H1 (cell line): Measurements from ENCODE around the gene GGA1. TPM values are rescaled to one million over a fixed set of nuclear protein-coding genes. Genes with fewer than 3 reads are reported as not detected.
A peak's percentile ranks its signal among the peaks of the same experiment; 100 is the strongest.

ENCODE experiments used
- CTCF ChIA-PET: fragments of 300-600 bp; sonication (Branson Sonifier 250); formaldehyde crosslinking; loops from one replicate; lab custom pipeline; 2021; ENCODE audit not compliant: partially characterized antibody; lab: Charles Lee
- POLR2A ChIA-PET: fragments of 300-600 bp; sonication (Branson Sonifier 250); formaldehyde crosslinking; loops from one replicate; lab custom pipeline; 2021; ENCODE audit warnings: inconsistent platforms; ENCODE audit not compliant: partially characterized antibody; lab: Charles Lee
- DNase-seq, 2 experiments: peaks; one replicate each; pipeline versions ENCODE4 v3.0.0 to v3.0.0-alpha.2; 2010 to 2022; ENCODE audit warnings: low spot score in 2 of 2, low read depth in 1 of 2, mixed read lengths in 1 of 2
- FAIRE-seq: peaks from 2 replicates; lab custom pipeline; 2011; peaks lifted over from hg19 to GRCh38; lab: Jason Lieb, UNC
- H2AFZ ChIP-seq: 2 replicates; pipeline ENCODE4 v1.8.1; 2012; ENCODE audit warnings: low read length, inconsistent platforms
- H2AK5ac ChIP-seq: 2 replicates; pipeline ENCODE4 v1.6.1; 2013; ENCODE audit warnings: low read depth, low read length
- H2BK120ac ChIP-seq: replicated peaks from 2 replicates; pipeline ENCODE3; 2013; ENCODE audit warnings: low read depth, low read length, inconsistent platforms
- H2BK12ac ChIP-seq: 2 replicates; pipeline ENCODE4 v1.6.1; 2013; ENCODE audit warnings: low read depth, low read length
- H2BK15ac ChIP-seq: 2 replicates; pipeline ENCODE4 v1.6.1; 2013; ENCODE audit warnings: low read length
- H2BK20ac ChIP-seq: 2 replicates; pipeline ENCODE4 v1.6.1; 2013; ENCODE audit warnings: low read length
- H2BK5ac ChIP-seq: 2 replicates; pipeline ENCODE4 v1.6.1; 2013; ENCODE audit warnings: low read depth, low read length
- H3K14ac ChIP-seq: 2 replicates; pipeline ENCODE4 v1.6.1; 2013; ENCODE audit warnings: inconsistent platforms; ENCODE audit not compliant: insufficient read length
- H3K18ac ChIP-seq: 2 replicates; pipeline ENCODE4 v1.6.1; 2013; ENCODE audit warnings: low read length; ENCODE audit errors: extremely low read depth
- H3K23ac ChIP-seq: 2 replicates; pipeline ENCODE4 v1.6.1; 2013; ENCODE audit warnings: inconsistent platforms; ENCODE audit not compliant: insufficient read length
- H3K23me2 ChIP-seq: 2 replicates; pipeline ENCODE4 v1.6.1; 2013; ENCODE audit warnings: low read depth, low read length
- H3K27ac ChIP-seq: 2 replicates; pipeline ENCODE4 v1.6.1; 2011; ENCODE audit warnings: low read depth, low read length, inconsistent platforms
- H3K27me3 ChIP-seq, 4 experiments: replicated peaks in 1 of 4; 1 replicate in 1 of 4; 2 replicates in 3 of 4; pipeline versions ENCODE4 v1.6.1 to v1.8.1; 2011 to 2013; ENCODE audit warnings: low read length in 3 of 4, mild to moderate bottlenecking in 3 of 4, inconsistent platforms in 2 of 4, mixed read lengths in 2 of 4, moderate library complexity in 1 of 4; ENCODE audit not compliant: control insufficient read depth in 3 of 4, insufficient read depth in 3 of 4; ENCODE audit errors: extremely low read depth in 1 of 4
- H3K36me3 ChIP-seq, 4 experiments: 2 replicates each; pipeline versions ENCODE4 v1.6.1 to v1.8.1; 2011 to 2013; ENCODE audit warnings: mild to moderate bottlenecking in 4 of 4, low read length in 3 of 4, moderate library complexity in 2 of 4, control low read depth in 1 of 4, inconsistent platforms in 1 of 4; ENCODE audit not compliant: insufficient read depth in 4 of 4, control insufficient read depth in 2 of 4
- H3K4ac ChIP-seq: replicated peaks from 2 replicates; pipeline ENCODE3; 2013; ENCODE audit warnings: low read length, low read depth, mixed read lengths, inconsistent platforms; ENCODE audit not compliant: insufficient read length
- H3K4me1 ChIP-seq, 4 experiments: replicated peaks in 1 of 4; 1 replicate in 1 of 4; 2 replicates in 3 of 4; pipeline versions ENCODE4 v1.6.1 to v1.8.1; 2011 to 2013; ENCODE audit warnings: low read length in 3 of 4, inconsistent platforms in 2 of 4, mixed read lengths in 1 of 4; ENCODE audit not compliant: insufficient read depth in 4 of 4, control insufficient read depth in 3 of 4
- H3K4me2 ChIP-seq, 2 experiments: 2 replicates each; pipeline versions ENCODE4 v1.6.1 to v1.8.1; 2011 to 2013; ENCODE audit warnings: low read depth in 2 of 2, low read length in 2 of 2, control low read depth in 1 of 2, inconsistent platforms in 1 of 2, mild to moderate bottlenecking in 1 of 2; ENCODE audit not compliant: insufficient read depth in 1 of 2
- H3K4me3 ChIP-seq, 4 experiments: fragments of 200-600, 300-600 bp in 1 of 4; sonication (generic), shearing (Covaris generic), sonication (Bioruptor Twin) in 1 of 4; 2 replicates each; pipeline versions ENCODE4 v1.5.1 to v1.8.1; 2011 to 2016; ENCODE audit warnings: low read length in 4 of 4, low read depth in 3 of 4, control low read depth in 2 of 4, inconsistent platforms in 2 of 4, mild to moderate bottlenecking in 2 of 4, mixed read lengths in 1 of 4, moderate library complexity in 1 of 4; ENCODE audit not compliant: insufficient read depth in 2 of 4; ENCODE audit errors: extremely low read depth in 1 of 4
- H3K56ac ChIP-seq: replicated peaks from 2 replicates; pipeline ENCODE3; 2013; ENCODE audit warnings: low read depth, mild to moderate bottlenecking, mixed read lengths, low read length, inconsistent platforms; ENCODE audit not compliant: insufficient read length
- H3K79me1 ChIP-seq: 2 replicates; pipeline ENCODE4 v1.6.1; 2013; ENCODE audit warnings: low read depth, low read length, control low read depth
- H3K79me2 ChIP-seq, 2 experiments: 2 replicates each; pipeline versions ENCODE4 v1.6.1 to v1.8.1; 2012 to 2013; ENCODE audit warnings: low read length in 2 of 2, mild to moderate bottlenecking in 2 of 2, inconsistent platforms in 1 of 2; ENCODE audit not compliant: insufficient read depth in 2 of 2, control insufficient read depth in 1 of 2
- H3K9ac ChIP-seq, 4 experiments: replicated peaks in 1 of 4; 1 replicate in 1 of 4; 2 replicates in 3 of 4; pipeline versions ENCODE4 v1.6.1 to v1.8.1; 2011 to 2013; ENCODE audit warnings: low read depth in 3 of 4, low read length in 3 of 4, control low read depth in 2 of 4, mild to moderate bottlenecking in 2 of 4, moderate library complexity in 2 of 4, inconsistent platforms in 1 of 4; ENCODE audit errors: extremely low read depth in 1 of 4
- H3K9me3 ChIP-seq, 2 experiments: 2 replicates each; pipeline versions ENCODE4 v1.6.1 to v1.8.1; 2012 to 2013; ENCODE audit warnings: mild to moderate bottlenecking in 2 of 2, moderate library complexity in 2 of 2, control low read depth in 1 of 2, inconsistent platforms in 1 of 2, low read depth in 1 of 2, low read length in 1 of 2, mixed read lengths in 1 of 2; ENCODE audit not compliant: insufficient read depth in 2 of 2
- H4K20me1 ChIP-seq, 2 experiments: replicated peaks in 1 of 2; 2 replicates each; pipeline versions ENCODE3 to v1.8.1; 2011 to 2013; ENCODE audit warnings: inconsistent platforms in 2 of 2, low read length in 2 of 2, mild to moderate bottlenecking in 1 of 2; ENCODE audit not compliant: insufficient read depth in 2 of 2, control insufficient read depth in 1 of 2
- H4K5ac ChIP-seq: 2 replicates; pipeline ENCODE4 v1.6.1; 2013; ENCODE audit warnings: low read length, low read depth, mixed read lengths, inconsistent platforms; ENCODE audit not compliant: insufficient read length
- H4K8ac ChIP-seq: 2 replicates; pipeline ENCODE4 v1.8.0; 2013; ENCODE audit warnings: mild to moderate bottlenecking, moderate library complexity, low read length, inconsistent platforms; ENCODE audit not compliant: insufficient read depth; ENCODE audit errors: extremely low read depth
- H4K91ac ChIP-seq: replicated peaks from 2 replicates; pipeline ENCODE3; 2013; ENCODE audit warnings: low read length, mixed read lengths, inconsistent platforms; ENCODE audit not compliant: insufficient read length
- KDM4A ChIP-seq: IDR thresholded peaks from one replicate; pipeline ENCODE4 v1.7.1; 2012; ENCODE audit warnings: low read depth, mild to moderate bottlenecking, moderate library complexity, low read length, inconsistent platforms; ENCODE audit not compliant: severe bottlenecking
- WGBS, 2 experiments: shearing (Covaris generic) in 1 of 2; methylation state at CpG; one replicate each; pipeline versions ENCODE4 v1.1.6 to v1.1.7; 2013 to 2015; ENCODE audit warnings: low lambda C conversion rate in 2 of 2, mixed read lengths in 2 of 2, inconsistent platforms in 1 of 2, low coverage in 1 of 2, missing lambda C conversion rate in 1 of 2; ENCODE audit not compliant: insufficient replicate concordance in 2 of 2, insufficient coverage in 1 of 2, insufficient read length in 1 of 2; ENCODE audit errors: extremely low coverage in 1 of 2, missing lambda C conversion rate in 1 of 2; 5-methylcytosine and 5-hydroxymethylcytosine counted together
- polyA plus RNA-seq, 7 experiments: library from polyadenylated mRNA; depleted of rRNA in 3 of 7; stranded (reverse) in 5 of 7; unstranded in 2 of 7; fragments of >200 nt in 5 of 7; fragments of 200-250 nt in 2 of 7; gene quantifications; 1 replicate in 5 of 7; 2 replicates in 1 of 7; 4 replicates in 1 of 7; pipeline versions ENCODE4 v1.2.1 to v1.2.3, GENCODE V29; 2011 to 2013; ENCODE audit warnings: missing spikeins in 2 of 7, mixed read lengths in 2 of 7
- total RNA-seq: library from RNA; stranded (reverse); fragmentation: NEBNext Ultra II Directional; extraction: Animal tissue kit (Norgen Biotek cat#: 25700); gene quantifications from 2 replicates; pipeline ENCODE4 v1.2.1, GENCODE V29; 2021

The GGA1 gene
- total and polyA plus RNA-seq, 2 of the 8 experiments (the other 6 are each of a cell fraction or from before 2014, with no cell fraction given) = 49.3 to 57.2 TPM

GRCh38 chr22:37638391-37639069 lies 29.9 kb downstream of the GGA1 start:
- no peak overlapping the region for H3K56ac ChIP-seq
- peak overlapping the region; percentile 8 for H4K91ac ChIP-seq
- no peak overlapping the region for H3K9ac ChIP-seq
- peaks cover 0 to 7% of the 10 kb centered on the region in 2 experiments for H4K20me1 ChIP-seq
- no peak overlapping the region; the same call in 1 of the 2 replicates for H4K8ac ChIP-seq
- H2BK120ac ChIP-seq = no peak overlapping the region
- POLR2A ChIA-PET = interaction anchor here (0.7 to 2.3 kb wide), 18 partner anchors 8 to 99 kb away, joined by 3 to 8 read pairs (median 4); partner anchors contain the start of genes NOL12, PDXP and TRIOBP
- no peak for DNase-seq
- no peaks in the 10 kb centered on the region for H3K27me3 ChIP-seq
- H3K4me3 ChIP-seq = peak overlapping the region in 3 of 4 experiments; percentile 77 to 91 (median 86); a peak in 6 of 8 replicates
- 0 out of 2 replicates have a peak, but pooled peaks cover 2% of the 10 kb centered on the region for H3K79me1 ChIP-seq
- no peak for FAIRE-seq
- peaks cover 5 to 33% (median 26%) of the 10 kb centered on the region in 4 experiments for H3K4me1 ChIP-seq
- 0 out of 2 replicates have a peak overlapping the region, but pooled peaks have one; percentile 50 for H2BK12ac ChIP-seq
- no peak overlapping the region for H4K5ac ChIP-seq
- H2BK20ac ChIP-seq = no peak overlapping the region
- H2BK15ac ChIP-seq = no peak overlapping the region
- H3K23ac ChIP-seq = no peak overlapping the region
- H2AFZ ChIP-seq = no peak overlapping the region
- peaks cover 0 to 1% (median 0%) of the 10 kb centered on the region in 4 experiments; a peak in 2 of 8 replicates for H3K36me3 ChIP-seq
- H3K18ac ChIP-seq = no peak overlapping the region
- no peaks in the 10 kb centered on the region for H3K9me3 ChIP-seq
- H3K23me2 ChIP-seq = peaks cover 8% of the 10 kb centered on the region
- CTCF ChIA-PET = interaction anchor here (0.9 to 11.4 kb wide), 11 partner anchors 8 to 130 kb away, joined by 3 to 261 read pairs (median 5); partner anchors contain the start of genes GGA1, LGALS1, NOL12 and PDXP
- peak overlapping the region; percentile 86 to 99 for H3K4me2 ChIP-seq
- WGBS, 2 experiments = 78% methylated on average over 11 of the region's 11 CpGs; no CpG with 5 or more reads in 1 of the 2 experiments
- no peaks in the 10 kb centered on the region; a peak in 1 of 4 replicates for H3K79me2 ChIP-seq
- H3K4ac ChIP-seq = peak overlapping the region; percentile 1
- H2BK5ac ChIP-seq = 0 out of 2 replicates have a peak overlapping the region, but pooled peaks have one; percentile 53
- H2AK5ac ChIP-seq = no peak overlapping the region
- H3K27ac ChIP-seq = no peak overlapping the region
- H3K14ac ChIP-seq = no peak overlapping the region
- no peak for TF ChIP-seq KDM4A
